HG02852 (cell line): ENCODE results near the gene ZNF467.

Experiments used
- ATAC-seq: cut with Tn5 transposase; IDR thresholded peaks from one replicate; pipeline ENCODE4 v1.9.1; 2021; ENCODE audit warnings: mild to moderate bottlenecking, moderate library complexity; ENCODE audit not compliant: unreplicated experiment

The ZNF467 gene

DNA sequence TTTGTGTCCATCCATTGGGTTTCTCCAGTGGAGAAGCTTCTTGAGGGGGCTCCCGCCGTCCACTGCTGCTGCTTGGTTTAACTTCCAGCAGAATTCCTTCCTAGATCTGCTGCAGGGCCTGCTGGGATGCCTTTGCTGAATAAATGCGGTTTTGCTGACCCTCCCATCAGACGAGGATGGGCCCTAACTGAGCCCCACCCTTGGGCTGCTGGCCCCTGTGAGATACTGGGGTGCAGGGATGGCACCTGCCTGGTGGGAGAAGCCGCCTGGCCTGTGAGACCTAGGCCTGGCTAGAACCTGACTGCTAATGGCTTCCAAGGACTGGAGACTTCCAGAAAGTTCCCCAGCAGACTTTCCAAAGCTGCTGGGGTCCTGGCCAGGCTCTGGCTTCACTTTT lies 43.8 kb downstream of the ZNF467 start:
- no peak for ATAC-seq

DNA sequence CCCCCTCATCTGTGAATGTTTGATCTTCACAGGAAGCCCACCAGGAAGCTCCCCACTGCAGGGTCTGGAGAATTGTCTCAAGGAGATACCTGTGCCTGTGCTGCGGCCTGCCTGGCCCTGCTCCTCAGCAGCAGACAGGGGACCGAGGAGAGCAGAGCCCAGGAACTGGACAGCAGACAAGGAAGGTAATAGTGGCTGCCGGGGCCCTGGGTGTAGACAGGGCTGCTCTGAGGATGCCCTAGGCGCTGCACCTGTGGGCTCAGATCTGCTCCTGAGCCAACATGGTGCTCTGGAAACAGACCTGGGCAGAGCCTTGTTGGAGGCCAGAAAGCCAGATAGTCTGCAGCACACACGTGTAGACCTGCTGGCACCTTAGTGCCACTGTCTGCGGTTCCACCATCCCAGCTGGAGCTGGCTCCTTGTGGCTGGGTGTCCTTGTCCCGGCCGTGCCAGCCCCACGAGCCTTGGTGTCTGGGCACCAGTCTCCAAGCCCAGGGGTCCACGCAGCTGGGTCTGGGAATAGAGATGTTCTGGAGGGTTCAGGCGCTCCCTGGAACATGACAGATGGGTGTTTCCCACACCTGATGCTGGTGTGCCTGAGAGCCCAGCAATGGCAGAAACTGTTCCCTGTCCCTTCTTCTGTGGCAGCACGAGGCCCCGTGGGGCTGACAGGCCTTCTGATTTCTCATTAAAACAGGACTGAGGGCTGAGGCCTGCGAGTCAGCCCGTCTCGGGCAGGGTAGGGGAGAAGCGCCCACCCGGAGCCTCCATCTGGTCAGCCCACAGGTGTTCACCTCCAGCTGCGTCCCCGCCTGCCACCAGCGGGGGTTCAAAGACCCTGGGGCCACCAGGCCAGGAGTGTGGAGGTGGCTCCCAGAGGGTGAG lies 44.7 kb downstream of the ZNF467 start:
- no peak for ATAC-seq

DNA sequence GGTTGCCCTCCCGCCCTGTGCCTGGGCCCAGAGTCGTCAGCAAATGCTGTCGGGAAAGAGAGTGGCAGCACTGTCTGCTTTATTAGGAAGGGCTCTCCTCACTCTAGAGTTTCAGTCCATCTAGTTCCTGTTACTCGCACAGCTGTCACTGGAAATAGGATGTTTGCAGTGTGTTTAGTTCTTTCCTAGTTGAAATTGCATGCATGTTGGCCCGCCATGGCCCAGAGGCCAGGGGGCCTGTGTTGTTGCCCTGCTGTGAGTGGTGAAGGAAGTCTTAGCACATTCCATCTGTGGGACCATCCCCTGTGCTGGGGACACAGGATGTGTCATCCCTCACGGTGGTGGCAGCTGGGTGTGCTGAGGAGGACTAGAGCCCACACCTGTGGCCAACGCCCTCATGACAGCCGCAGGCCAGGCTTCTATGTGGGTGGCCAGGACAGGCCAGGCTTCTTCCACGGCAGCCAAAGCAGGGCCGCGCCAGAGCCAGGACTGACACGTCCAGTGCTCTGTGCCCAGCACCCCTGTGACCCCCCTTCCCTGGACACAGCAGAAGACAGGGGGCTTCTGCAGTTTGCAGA lies 45.4 kb downstream of the ZNF467 start:
- no peak for ATAC-seq

DNA sequence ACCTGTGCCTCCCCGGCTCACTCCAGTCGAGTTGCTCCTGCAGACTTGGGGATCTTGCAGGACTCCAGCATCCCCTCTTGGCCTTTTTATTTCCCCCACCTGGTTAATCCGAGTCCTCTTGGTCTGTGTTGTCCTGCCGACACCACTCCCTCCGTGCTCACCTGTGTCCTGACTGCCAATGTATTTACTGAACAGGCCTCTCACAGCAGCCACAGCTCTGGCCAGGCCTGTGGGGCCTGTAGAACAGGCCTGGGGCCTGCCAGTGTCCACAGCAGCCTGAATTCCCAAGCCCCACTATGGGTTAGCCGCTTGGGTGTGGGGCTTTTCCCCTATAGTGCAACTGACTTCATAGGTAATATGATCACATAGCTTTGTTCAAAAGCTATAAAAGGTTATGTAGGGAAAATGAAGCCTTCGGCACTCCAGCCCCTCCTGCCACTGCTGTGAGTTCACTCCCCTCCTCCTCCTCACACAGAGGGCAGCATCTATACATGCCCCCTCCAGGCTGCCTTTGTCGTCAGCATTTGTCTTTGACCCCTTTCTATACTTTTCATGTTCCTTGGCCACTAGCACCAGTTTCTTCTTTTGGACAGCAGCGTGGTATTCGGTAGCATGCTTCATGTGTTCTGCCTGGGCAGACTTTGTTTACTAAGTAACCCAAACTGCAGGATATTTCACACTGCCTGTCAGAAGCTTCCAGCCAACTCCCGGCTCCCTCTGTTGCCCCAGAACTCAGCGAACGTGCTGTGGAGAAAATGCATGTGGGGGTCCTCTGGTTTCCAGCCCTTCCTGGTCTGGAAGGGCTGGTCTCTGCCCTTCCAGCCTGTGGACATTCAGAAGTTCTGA lies 46.1 kb downstream of the ZNF467 start:
- no peak for ATAC-seq

DNA sequence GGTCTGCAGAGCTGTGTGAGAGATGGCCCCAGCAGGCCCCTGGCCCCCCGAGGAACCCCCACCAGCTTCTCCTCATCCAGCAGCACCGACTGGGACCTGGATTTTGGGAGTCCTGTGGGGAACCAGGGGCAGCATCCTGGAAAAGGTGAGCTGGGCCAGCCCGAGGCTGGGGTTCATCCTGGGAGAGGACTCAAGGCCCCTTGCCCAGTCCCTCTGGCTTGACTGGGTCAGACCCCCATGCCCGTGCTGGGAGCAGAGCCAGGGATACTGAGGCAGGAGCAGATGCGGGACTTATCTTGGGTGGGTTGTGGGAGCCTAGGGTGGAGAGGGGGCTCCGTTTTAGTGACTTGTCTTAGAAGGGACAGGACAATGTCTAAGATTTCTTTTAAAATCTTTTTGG lies 47.5 kb downstream of the ZNF467 start:
- no peak for ATAC-seq

DNA sequence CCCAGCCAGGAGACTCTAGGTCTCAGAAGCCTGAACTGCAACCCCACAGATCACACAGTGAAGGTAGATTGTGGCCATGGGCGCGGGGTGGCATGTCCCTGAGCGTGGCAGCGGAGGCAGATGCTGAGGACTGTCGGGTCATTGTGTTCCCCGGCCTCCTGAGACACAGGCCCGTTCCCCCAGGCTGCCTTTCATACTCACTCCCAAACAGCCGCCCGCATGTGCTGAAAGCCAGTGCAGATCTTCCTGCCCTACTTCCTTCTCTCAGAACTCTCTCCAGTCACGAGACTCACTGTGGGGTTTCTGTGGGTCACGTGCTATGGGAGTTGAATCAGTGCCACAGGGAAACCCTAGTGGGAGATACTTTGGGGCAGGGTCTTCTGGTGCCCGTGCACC lies 48.0 kb downstream of the ZNF467 start:
- no peak for ATAC-seq

DNA sequence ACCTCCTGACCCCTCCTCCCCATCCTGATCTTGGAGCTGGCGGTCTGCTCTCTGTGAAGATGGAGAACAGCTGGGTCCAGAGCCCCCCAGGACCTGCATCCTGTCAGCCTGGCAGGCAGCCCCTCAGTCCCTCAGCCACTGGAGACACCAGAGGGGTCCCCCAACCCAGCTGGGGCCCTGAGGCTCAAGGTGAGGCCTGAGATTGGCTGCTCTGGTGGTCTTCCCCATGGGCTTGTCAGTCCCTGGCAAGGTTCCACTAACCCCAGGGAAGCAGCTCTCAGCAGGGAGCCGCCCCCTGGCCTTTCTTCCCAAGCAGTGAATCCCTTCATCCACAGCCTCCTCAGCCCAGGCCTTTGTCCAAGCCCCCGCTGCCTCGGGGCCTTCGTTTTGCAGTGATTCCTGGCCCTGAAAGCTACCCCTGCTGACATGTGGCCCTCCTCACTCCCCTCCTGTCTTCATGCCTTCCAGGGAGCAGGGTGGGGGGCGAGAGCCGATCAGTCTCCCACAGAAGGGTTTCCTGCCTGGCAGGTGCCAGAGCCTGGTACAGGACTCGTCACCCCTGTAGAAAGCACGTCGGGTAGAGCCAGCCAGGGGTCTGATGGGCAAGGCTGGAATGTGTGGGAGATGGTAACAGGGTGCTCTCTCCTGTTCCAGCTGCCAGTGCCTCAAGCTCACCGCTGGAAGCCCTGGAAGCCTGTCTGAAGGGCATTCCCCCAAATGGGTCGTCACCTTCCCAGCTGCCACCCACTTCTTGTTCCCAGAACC lies 48.5 kb downstream of the ZNF467 start:
- no peak for ATAC-seq

DNA sequence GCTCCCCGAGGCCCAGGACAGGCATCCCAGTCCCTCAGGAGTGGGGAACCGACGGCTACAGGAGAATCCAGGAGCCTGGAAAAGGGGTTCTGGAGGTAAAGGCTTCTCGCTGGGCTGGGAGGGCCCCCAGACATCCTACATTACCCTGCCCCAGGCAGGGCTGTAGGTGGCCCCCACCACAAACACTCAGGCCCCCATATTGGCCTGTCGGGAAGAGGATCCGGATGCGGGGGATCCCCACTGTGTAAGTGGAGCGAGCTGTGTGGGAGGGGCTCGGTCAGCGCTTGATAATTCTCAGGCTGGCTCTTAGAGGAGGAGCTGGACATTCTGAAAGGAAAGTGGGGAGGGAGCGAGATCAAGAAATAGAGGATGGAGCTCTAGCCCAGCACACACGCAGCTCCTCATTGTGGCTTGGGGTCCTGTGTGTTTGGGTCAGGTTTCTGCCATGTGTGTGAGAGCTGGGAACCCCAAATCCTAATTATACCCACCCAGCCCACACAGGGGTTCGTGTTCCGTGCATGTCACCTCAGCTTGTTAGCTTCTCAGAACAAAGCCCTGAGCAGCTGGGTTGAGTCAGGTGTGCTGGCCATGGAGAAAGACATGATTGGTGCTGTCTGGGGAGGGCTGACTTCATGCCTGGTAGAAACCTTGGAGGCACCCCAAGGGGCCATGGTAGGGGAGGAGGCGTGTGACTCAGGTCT lies 49.4 kb downstream of the ZNF467 start:
- ATAC-seq: no peak

DNA sequence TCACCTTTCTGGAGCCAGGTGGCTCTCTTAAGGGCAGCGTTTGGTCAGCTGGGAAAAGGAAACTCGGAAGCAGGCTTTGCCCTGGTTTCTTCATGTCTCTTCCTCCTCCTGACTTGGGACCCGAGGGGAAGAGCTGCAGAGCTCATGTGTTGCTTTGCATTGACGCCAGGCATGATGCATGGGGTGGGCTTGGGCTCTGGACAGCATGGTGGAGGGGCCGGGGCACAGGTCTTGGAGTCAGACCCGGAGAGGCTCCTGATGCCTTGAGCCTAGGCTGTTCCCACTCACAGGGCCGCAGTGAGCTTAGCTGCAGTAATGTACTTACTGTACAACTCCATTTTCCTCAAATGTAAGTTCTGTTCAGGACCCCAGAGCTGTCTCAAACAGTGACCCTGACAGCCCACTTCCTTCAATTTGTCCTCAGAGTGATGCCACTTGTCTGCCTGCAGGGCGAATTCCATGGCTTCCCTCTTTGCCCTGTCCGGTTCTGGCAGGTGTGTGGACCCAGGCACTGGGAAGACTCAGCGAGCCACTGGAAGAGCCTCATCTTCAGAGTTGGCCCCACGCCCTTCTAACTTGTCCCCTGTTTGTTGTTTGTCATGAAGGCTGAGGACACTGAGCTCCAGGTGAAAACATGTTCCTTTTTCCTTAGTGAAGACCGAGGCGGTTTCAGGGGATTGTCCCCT lies 50.2 kb downstream of the ZNF467 start:
- no peak for ATAC-seq

DNA sequence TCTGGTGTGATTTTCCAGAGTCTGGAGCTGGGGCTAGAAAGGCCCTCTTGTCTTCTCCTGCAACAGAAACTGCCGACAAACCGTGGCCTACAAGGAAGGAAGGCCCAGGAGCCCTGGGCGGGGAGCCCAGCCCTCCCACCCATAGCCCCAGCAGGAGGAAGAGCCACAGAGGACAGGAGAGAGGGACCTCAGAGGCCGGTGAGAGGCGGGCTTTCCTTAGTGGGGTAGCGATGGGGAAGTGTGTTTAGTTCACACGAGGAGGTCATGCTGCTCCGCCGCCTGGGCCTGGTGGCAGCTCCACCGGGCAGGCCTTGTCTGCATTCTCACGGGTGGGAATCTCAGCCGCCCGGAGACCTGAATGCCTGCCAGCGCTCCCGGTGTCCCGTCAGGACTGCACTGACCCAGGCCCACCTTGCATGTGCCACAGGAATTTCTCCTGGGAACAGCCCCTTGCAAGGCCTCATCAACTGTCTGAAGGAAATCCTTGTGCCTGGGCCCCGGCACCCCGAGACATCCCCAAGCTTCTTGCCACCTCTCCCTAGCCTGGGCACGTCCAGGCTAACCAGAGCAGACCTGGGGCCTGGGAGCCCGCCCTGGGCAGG lies 50.9 kb downstream of the ZNF467 start:
- ATAC-seq: no peak

DNA sequence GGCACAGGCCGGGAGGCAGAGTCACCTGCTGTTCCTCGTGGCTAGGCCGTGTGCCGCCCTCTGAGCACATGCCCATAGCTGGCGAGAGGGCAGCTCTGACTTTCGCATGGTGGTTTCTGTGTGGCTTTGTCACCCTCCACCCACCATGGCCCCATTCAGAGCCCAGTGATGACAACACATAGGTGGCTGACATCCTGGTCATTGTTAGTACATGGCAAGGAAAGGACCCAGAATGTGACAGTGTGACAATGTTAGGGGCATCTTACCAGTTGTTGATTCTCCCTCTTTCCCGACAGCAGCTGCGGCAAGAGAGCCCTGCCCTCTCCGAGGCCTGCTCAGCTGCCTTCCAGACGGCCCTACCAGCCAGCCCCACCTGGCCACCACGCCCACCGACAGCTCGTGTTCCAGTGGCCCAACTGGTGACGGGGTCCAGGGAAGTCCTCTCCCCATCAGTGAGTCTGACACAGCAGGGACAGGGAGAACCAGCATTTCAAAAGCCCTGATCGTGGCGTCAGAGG lies 52.2 kb downstream of the ZNF467 start:
- no peak for ATAC-seq

DNA sequence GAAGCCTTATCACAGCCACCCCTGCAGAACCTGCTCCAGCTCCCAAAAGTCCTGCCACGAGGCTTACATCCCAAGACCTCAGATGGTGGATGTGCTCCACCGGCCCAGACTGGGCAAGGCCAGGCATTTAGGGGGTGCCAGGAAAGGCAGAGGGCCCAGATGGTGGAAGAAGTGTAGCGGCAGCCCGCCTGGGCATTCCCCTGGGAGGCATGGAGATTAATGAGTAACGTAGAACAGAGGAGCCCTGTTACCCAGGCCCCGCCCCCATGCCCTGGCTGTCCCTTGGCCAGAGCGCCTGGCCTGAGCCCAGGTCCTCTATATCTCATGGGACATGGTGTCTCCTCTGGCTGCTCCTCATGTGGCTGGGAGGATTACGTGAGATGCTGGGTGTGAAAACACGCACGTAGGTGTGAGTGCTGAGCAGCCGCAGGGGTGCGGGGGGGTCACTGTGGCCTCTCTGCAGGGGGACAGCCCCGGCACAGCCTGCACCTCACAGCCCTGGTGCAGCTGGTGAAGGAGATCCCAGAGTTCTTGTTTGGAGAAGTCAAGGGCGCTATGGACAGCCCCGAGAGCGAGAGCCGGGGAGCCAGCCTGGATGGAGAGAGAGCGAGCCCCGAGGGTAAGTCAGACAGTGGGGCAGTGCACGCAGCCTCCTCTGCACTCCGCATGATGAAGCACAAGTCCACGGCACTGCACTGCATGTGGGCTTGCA lies 52.9 kb downstream of the ZNF467 start:
- no peak for ATAC-seq

DNA sequence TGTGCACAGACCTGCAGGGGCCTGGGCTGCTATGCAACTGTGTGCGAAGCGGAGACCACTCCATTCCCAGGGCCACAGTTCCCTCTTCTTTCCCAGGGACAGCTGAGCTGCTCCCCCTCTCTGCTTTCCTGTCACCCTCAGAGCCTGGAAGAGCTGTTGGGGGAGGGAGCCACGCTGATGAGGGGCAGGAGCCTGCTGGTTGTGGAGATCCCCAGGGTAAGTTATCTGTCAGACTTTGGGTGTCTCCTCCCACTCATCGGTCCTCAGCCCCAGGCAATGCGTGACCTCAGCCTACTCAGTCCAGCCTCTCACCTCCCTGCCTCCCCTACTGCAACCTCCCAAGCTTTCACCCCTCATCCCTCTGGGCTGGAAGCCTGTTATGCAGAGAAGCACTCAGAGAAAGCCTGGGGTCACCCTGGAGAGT lies 53.5 kb downstream of the ZNF467 start:
- ATAC-seq: peak; percentile 58

DNA sequence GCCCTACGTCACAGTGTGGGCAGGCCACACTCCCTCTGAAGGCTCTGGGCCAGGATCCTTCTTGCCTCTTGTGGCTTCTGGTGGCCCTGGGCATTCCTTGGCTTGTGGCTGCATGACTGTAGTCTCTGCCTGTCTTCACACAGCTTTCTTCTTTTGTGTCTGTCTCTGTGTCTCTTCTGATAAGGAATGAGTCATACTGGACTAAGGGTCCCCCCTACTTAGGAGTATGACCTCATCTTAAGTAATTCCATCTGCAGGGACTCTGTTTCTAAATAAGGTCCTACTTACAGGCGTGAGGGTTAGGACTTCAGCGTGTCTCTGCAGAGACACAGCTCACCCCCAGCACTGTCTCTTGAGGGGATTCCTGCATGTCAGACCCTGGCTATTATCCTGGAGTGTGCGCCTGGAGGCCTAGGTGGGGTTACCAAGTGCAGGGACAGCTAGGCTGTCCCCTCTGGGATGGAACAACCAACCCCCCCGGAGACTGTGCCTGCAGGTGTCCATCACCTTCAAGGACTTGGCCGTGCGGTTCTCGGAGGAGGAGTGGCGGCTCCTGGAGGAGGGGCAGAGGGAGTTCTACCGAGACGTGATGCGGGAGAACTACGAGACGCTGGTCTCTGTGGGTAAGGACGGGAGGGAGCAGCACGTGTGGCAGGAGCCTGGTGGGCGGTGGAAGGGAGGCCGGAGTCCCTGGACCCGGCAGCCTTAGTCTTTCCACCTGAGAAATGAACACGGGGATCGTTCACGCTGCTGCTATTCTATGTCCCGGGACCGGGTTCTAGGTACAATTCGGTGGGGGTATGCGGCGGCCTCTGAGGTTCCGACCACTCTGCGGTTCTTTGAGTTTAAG lies 54.1 kb downstream of the ZNF467 start:
- ATAC-seq: no peak

DNA sequence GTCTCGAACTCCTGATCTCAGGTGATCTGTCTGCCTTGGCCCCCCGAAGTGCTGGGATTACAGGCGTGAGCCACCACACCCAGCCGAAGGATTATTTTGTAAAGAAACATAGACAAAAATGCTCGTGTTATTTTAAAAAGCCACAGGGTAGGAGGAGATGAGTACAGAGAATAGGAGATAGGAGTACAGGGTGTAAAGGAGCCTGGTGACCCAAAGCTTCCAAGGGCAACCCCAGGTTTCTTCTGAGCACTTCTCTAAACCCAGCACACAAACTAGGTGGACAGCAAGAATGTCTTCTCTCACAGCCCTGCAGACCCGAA lies 54.7 kb downstream of the ZNF467 start:
- ATAC-seq: no peak

DNA sequence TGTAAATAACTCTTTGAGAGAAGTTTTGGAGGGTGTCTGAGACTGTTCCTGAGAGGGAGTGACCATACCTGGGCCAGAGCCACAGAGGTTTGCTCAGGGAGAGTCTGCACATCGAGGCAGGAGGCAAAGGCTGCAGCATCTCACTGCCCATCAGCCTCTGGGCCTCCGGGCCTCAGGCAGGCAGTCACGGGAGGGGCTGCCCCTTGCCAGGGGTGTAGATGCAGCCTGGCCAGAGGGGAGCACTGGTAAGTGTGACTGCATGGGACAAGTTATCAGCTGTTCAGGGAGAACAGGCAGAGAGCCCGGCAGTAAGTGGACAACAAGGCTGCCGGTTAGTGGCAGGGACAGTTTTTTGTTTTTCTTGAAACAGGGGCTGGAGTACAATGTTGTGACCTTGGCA lies 55.9 kb downstream of the ZNF467 start:
- no peak for ATAC-seq

DNA sequence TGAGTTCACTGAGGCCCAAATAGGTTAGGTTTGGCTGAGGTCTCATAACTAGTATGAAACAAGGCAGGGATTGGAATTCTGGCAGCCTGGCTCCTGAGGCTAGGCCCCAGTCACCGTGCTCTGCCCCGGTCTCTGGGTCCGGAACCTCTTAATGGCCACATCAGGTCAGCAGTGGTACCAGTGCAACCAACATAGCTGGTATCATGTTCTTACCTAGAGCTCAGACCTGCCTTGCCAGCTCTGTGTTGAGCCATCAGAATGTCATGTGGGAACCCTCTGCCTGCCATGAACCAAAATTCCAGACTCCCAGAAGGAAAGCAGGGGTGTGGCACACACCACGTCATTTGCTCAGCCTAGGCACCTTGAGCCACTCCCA lies 56.5 kb downstream of the ZNF467 start:
- no peak for ATAC-seq
